Measurements from ENCODE around the gene CSTF3. TPM values are rescaled to one million over a fixed set of nuclear protein-coding genes. Genes with fewer than 3 reads are reported as not detected.
"Not testable (repeated sequence)": the region's sequence is repeated elsewhere in the genome, so short reads cannot be mapped to it uniquely, and the experiment has no call there.

Gene CSTF3
- total RNA-seq, 2 donors from 2014 or later = 19.1 to 33.1 TPM

- Mint-ChIP-seq H3K36me3 (peaks cover 5 to 9% of the 10 kb centered on the region in 2 donors), H3K9me3 (no peaks in the 10 kb centered on the region), H3K27ac (peak overlapping the region in 1 of 2 donors; percentile 81)
- ATAC-seq (peak; percentile 75 to 85), DNase-seq (ENCODE audit: low spot score in 2 of 2) (peak in 1 of 2 donors; percentile 19)
Observed at GRCh38 chr11:33063326-33063881, 97.9 kb downstream of the CSTF3 start.

- Mint-ChIP-seq H3K9me3 (no peaks in the 10 kb centered on the region), H3K36me3 (peaks cover 5 to 9% of the 10 kb centered on the region in 2 donors), H3K27ac (peak overlapping the region in 1 of 2 donors; percentile 81)
- no peak for ATAC-seq
- no peak for DNase-seq (ENCODE audit: low spot score in 2 of 2)
Observed at GRCh38 chr11:33062137-33062536, 99.1 kb downstream of the CSTF3 start.

- H3K27ac Mint-ChIP-seq = peak overlapping the region in 1 of 2 donors; percentile 81
- ATAC-seq = no peak
- H3K36me3 Mint-ChIP-seq = peaks cover 5 to 9% of the 10 kb centered on the region in 2 donors
- H3K9me3 Mint-ChIP-seq = no peaks in the 10 kb centered on the region
- DNase-seq (ENCODE audit: low spot score in 2 of 2) = no peak
Observed at GRCh38 chr11:33060271-33060670, 101.0 kb downstream of the CSTF3 start.

DNA sequence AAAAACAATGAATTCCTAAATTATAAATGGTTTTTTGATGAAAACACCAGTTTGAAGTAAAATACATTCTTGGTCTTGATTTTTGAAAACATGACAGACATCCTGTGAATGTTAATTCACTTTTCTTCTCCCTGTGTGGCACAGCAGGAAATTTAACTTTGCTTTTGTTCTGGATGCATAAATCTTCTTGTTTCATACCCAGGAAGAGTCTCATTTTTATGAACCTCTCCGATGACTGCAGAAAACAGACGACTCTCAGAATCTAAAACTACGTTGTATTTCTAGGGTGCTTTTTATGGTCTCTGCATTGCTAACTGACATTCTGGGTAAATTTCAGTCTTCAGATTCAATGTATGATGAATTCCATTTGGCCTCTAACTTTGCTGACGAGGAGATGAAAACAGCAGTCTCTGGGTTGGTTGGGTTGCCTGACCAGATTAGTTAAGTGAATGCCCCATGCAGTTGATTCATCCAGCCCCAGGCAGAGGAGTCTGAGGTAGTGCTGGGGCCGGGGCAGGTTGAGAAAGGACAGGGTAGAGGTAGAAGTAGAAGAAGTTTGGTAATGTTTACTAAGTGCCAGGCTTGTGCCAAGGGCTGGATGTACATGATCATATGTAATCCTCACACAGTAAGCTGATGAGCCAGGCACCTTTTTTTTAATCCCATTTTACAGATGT, 101.8 kb downstream of the CSTF3 start:
- Mint-ChIP-seq H3K36me3 (peaks cover 5 to 9% of the 10 kb centered on the region in 2 donors), H3K9me3 (no peaks in the 10 kb centered on the region), H3K27ac (no peak overlapping the region)
- DNase-seq (ENCODE audit: low spot score in 2 of 2) (no peak), ATAC-seq (no peak)

DNA sequence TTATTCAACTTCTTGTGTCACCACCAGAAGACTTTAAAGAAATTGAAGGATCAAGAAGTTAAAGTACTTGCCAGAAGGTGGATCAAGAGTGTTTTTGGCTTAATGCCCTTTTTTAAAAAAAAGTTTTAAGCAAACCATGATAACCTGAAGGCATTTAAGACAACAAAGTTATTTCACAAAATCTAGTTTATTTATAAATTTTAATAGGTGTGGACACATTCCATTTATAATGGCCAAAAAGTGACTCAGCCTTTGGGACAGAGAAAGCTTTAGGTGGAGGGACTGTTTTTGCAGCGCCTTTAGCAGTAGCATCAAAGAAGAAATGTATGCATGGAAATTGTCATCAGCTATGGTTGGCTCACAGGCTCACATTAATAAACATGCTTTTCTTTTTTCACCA, 104.0 kb downstream of the CSTF3 start:
- H3K9me3 Mint-ChIP-seq = no peaks in the 10 kb centered on the region
- H3K27ac Mint-ChIP-seq = no peak overlapping the region
- ATAC-seq (no peak), DNase-seq (ENCODE audit: low spot score in 2 of 2) (no peak)
- peaks cover 1 to 9% of the 10 kb centered on the region in 2 donors for H3K36me3 Mint-ChIP-seq

GRCh38 chr11:33055375-33055774, 105.9 kb downstream of the CSTF3 start:
- H3K36me3 Mint-ChIP-seq = peaks cover 0 to 9% of the 10 kb centered on the region in 2 donors
- ATAC-seq = no peak

GRCh38 chr11:33052231-33052630, 109.0 kb downstream of the CSTF3 start:
- peaks cover 4 to 8% of the 10 kb centered on the region in 2 donors for H3K36me3 Mint-ChIP-seq
- DNase-seq (ENCODE audit: low spot score in 2 of 2) = no peak
- no peak for ATAC-seq
- no peak overlapping the region for H3K27ac Mint-ChIP-seq
- H3K9me3 Mint-ChIP-seq = no peaks in the 10 kb centered on the region

More at GRCh38 chr11:33055375-33055774, 105.9 kb downstream of the CSTF3 start:
- DNase-seq (ENCODE audit: low spot score in 2 of 2) = no peak
- H3K27ac Mint-ChIP-seq = no peak overlapping the region
- no peaks in the 10 kb centered on the region for H3K9me3 Mint-ChIP-seq

DNA sequence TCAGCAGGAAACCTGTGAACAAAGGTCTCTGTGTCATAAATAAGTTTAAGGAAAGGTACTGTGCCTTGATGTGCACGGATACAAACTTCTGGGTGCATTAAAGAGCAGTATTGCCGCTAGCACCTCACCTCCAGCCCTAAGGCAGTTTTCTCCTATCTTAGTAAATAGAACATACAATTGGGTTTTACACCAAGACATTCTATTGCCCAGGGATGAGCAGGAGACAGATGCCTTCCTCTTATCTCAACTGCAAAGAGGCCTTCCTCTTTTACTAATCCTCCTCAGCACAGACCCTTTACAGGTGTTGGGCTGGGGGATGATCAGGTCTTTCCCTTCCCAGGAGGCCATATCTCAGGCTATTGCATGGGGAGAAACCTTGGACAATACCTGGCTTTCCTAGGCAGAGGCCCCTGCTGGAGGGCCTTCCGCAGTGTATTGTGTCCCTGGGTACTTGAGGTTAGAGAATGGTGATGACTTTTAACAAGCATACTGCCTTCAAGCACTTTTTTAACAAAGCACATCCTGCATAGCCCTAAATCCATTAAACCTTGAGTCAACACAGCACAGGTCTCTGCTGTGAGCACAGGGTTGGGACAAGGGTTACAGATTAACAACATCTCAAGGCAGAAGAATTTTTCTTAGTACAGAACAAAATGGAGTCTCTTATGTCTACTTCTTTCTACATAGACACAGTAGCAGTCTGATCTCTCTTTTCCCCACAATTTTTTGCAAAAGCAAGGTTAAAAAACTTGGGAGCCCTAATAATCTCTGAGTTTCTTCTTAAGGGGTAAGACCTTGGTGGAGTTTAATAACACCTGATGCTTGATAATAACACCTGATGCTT, 111.5 kb downstream of the CSTF3 start:
- H3K9me3 Mint-ChIP-seq; H3K27ac Mint-ChIP-seq; ATAC-seq; H3K36me3 Mint-ChIP-seq; DNase-seq (ENCODE audit: low spot score in 2 of 2): not testable (repeated sequence)

- DNase-seq (ENCODE audit: low spot score in 2 of 2); H3K36me3 Mint-ChIP-seq; H3K27ac Mint-ChIP-seq; ATAC-seq; H3K9me3 Mint-ChIP-seq: not testable (repeated sequence)
Observed at GRCh38 chr11:33048701-33049100, 112.6 kb downstream of the CSTF3 start.

GRCh38 chr11:33045551-33046255, 115.6 kb downstream of the CSTF3 start:
- Mint-ChIP-seq H3K9me3 (no peaks in the 10 kb centered on the region), H3K36me3 (peaks cover 8% of the 10 kb centered on the region in 2 donors), H3K27ac (no peak overlapping the region)
- DNase-seq (ENCODE audit: low spot score in 2 of 2) = no peak
- ATAC-seq = no peak

- Mint-ChIP-seq H3K27ac (no peak overlapping the region), H3K36me3 (peaks cover 8 to 9% of the 10 kb centered on the region in 2 donors), H3K9me3 (no peaks in the 10 kb centered on the region)
- DNase-seq (ENCODE audit: low spot score in 2 of 2) (no peak), ATAC-seq (no peak)
Observed at GRCh38 chr11:33044285-33044756, 117.0 kb downstream of the CSTF3 start.

DNA sequence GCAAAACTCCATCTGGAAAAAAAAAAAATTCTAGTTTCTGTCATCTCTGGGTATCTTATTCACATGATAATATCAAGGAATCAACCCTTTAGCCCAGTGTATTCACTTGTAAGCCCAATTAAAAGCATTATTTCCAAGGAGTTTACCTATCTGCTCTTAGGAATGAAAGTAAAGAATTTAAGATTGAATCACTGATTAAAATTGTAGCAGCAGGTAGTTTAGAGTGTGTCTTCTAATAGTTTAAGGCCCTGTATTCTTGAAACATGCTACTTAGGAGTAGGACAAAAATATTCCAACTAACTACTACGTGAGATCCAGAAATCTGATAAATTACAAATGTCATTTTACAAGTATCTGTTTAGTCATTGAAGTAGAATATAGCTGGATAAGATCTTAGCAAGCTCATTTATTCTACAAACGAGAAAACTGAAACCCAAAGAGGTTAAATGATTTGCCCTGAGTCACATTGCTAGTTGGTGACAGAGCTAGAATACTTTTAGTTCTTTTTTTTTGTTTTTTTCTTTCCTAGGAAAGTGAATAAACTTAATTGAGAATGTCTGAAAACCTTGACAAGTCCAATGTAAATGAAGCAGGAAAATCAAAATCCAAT, 118.0 kb downstream of the CSTF3 start:
- ATAC-seq (peak in 1 of 2 donors; percentile 18), DNase-seq (ENCODE audit: low spot score in 2 of 2) (no peak)
- Mint-ChIP-seq H3K36me3 (peaks cover 4 to 15% of the 10 kb centered on the region in 2 donors), H3K27ac (no peak overlapping the region), H3K9me3 (no peaks in the 10 kb centered on the region)

DNA sequence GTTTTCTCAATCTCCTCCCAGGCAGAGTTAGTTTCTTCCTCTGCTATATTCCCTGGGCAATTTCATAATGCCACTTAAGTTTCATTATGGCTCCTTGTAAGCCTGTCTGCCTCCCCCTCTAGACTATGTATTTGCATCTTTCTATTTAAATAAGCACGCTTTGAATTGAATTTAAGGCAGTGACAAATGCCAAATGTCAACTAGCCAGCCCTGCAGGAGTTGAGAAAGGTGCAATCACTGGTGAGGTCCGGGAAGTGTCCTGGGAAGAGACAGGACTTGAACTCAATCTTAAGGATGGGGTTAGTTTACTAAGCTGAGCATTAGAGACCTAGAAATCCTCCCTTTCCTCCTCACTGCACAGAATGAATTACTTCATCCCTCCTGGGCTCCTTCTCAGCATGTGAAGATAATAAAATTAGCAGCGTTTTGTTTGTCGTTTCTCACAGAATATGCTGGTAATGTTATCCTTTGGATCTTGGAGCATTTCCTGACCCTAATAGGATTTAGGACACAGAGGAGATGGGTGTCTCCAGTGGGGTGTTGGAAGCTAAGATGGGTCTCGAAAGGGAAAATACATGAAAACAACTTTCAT, 120.3 kb downstream of the CSTF3 start:
- ATAC-seq = peak; percentile 34 to 48
- DNase-seq (ENCODE audit: low spot score in 2 of 2) = no peak

GRCh38 chr11:33040033-33040861, 121.0 kb downstream of the CSTF3 start:
- H3K36me3 Mint-ChIP-seq = peaks cover 0 to 11% of the 10 kb centered on the region in 2 donors
- peak overlapping the region; percentile 61 to 98 for H3K27ac Mint-ChIP-seq
- no peak for DNase-seq (ENCODE audit: low spot score in 2 of 2)
- no peaks in the 10 kb centered on the region for H3K9me3 Mint-ChIP-seq
- peak; percentile 62 to 75 for ATAC-seq

More for the DNA sequence above, 120.3 kb downstream of the CSTF3 start:
- peak overlapping the region in 1 of 2 donors; percentile 98 for H3K27ac Mint-ChIP-seq
- H3K36me3 Mint-ChIP-seq = peaks cover 0 to 11% of the 10 kb centered on the region in 2 donors
- no peaks in the 10 kb centered on the region for H3K9me3 Mint-ChIP-seq

All from activated naive CD4-positive, alpha-beta T cell treated with anti-CD3 and anti-CD28 coated beads, Interleukin-2, amount 50 U/mL, for 72 hours (primary cell).